H1 (cell line): ENCODE data around the gene SP4.

Experiments
- EZH2 ChIP-seq: fragments of 200-600 bp; sonication (generic); IDR thresholded peaks from 2 replicates; pipeline ENCODE4 v1.7.1; 2012; ENCODE audit warnings: low read depth, mild to moderate bottlenecking, moderate library complexity, low read length, inconsistent platforms; ENCODE audit not compliant: severe bottlenecking
- POLR2A ChIP-seq, 2 experiments: IDR thresholded peaks; 1 replicate in 1 of 2; 2 replicates in 1 of 2; pipeline ENCODE4 v1.6.1; 2011; ENCODE audit warnings: low read depth in 2 of 2, low read length in 2 of 2, mild to moderate bottlenecking in 2 of 2; ENCODE audit errors: control extremely low read depth in 1 of 2
- POLR2AphosphoS5 ChIP-seq: IDR thresholded peaks from 2 replicates; pipeline ENCODE4 v1.6.1; 2011; ENCODE audit warnings: low read depth, low read length
- RFX5 ChIP-seq: IDR thresholded peaks from 2 replicates; pipeline ENCODE4 v1.6.1; 2011; ENCODE audit warnings: low read depth, low read length, improper control_type of control experiment, borderline replicate concordance
- SIX5 ChIP-seq: IDR thresholded peaks from 2 replicates; pipeline ENCODE4 v1.6.1; 2011; ENCODE audit warnings: mild to moderate bottlenecking, low read depth, low read length
- YY1 ChIP-seq: IDR thresholded peaks from 2 replicates; pipeline ENCODE4 v1.6.1; 2011; ENCODE audit warnings: low read depth, mild to moderate bottlenecking, low read length
- TF ChIP-seq, protein P1 (sequence below): IDR thresholded peaks from 2 replicates; pipeline ENCODE4 v1.6.1; 2012; ENCODE audit warnings: low read length, inconsistent platforms
- TF ChIP-seq, protein P2 (sequence below), 3 experiments: IDR thresholded peaks; 1 replicate in 2 of 3; 2 replicates in 1 of 3; pipeline versions ENCODE4 v1.5.1 to v1.6.1; 2011; ENCODE audit warnings: low read length in 3 of 3, mild to moderate bottlenecking in 3 of 3, inconsistent platforms in 2 of 3, low read depth in 1 of 3, moderate library complexity in 1 of 3; ENCODE audit not compliant: insufficient read depth in 1 of 3; ENCODE audit errors: control extremely low read depth in 1 of 3

DNA sequence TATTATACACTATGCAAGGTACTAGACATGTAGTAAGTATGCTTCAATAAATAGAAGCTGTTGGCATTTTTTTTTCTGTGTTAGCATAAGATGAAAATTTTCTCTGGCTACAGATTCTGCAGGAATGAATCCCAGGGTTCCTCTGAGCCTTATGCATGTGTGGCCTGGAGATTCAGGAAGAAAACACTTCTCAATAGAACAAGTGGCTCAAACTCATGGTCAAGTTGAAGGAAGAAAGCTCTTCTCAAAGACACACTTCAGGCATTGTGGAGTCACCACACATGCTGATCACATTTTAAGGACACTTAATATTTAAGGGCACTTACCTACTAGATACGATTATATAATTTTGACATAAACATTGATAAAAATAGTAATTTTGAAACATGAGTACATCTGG is 134.5 kb downstream of the SP4 start:
- TF ChIP-seq SIX5: no peak
- TF ChIP-seq, protein P1, sequence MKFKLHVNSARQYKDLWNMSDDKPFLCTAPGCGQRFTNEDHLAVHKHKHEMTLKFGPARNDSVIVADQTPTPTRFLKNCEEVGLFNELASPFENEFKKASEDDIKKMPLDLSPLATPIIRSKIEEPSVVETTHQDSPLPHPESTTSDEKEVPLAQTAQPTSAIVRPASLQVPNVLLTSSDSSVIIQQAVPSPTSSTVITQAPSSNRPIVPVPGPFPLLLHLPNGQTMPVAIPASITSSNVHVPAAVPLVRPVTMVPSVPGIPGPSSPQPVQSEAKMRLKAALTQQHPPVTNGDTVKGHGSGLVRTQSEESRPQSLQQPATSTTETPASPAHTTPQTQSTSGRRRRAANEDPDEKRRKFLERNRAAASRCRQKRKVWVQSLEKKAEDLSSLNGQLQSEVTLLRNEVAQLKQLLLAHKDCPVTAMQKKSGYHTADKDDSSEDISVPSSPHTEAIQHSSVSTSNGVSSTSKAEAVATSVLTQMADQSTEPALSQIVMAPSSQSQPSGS: no peak
- TF ChIP-seq, protein P2, sequence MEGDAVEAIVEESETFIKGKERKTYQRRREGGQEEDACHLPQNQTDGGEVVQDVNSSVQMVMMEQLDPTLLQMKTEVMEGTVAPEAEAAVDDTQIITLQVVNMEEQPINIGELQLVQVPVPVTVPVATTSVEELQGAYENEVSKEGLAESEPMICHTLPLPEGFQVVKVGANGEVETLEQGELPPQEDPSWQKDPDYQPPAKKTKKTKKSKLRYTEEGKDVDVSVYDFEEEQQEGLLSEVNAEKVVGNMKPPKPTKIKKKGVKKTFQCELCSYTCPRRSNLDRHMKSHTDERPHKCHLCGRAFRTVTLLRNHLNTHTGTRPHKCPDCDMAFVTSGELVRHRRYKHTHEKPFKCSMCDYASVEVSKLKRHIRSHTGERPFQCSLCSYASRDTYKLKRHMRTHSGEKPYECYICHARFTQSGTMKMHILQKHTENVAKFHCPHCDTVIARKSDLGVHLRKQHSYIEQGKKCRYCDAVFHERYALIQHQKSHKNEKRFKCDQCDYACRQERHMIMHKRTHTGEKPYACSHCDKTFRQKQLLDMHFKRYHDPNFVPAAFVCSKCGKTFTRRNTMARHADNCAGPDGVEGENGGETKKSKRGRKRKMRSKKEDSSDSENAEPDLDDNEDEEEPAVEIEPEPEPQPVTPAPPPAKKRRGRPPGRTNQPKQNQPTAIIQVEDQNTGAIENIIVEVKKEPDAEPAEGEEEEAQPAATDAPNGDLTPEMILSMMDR (IDR thresholded peaks at IDR 0.05; ENCODE audit: control extremely low read depth in 1 of 3, insufficient read depth in 1 of 3, low read depth in 1 of 3, low read length in 3 of 3): no peak
- TF ChIP-seq YY1: no peak
- no peak for TF ChIP-seq EZH2
- no peak for TF ChIP-seq RFX5
- no peak for TF ChIP-seq POLR2A (IDR thresholded peaks at IDR 0.05; ENCODE audit: control extremely low read depth in 1 of 2, low read depth in 2 of 2, low read length in 2 of 2)
- no peak for TF ChIP-seq POLR2AphosphoS5
